ENCODE measurements around the gene BANF2.

BANF2 gene

DNA sequence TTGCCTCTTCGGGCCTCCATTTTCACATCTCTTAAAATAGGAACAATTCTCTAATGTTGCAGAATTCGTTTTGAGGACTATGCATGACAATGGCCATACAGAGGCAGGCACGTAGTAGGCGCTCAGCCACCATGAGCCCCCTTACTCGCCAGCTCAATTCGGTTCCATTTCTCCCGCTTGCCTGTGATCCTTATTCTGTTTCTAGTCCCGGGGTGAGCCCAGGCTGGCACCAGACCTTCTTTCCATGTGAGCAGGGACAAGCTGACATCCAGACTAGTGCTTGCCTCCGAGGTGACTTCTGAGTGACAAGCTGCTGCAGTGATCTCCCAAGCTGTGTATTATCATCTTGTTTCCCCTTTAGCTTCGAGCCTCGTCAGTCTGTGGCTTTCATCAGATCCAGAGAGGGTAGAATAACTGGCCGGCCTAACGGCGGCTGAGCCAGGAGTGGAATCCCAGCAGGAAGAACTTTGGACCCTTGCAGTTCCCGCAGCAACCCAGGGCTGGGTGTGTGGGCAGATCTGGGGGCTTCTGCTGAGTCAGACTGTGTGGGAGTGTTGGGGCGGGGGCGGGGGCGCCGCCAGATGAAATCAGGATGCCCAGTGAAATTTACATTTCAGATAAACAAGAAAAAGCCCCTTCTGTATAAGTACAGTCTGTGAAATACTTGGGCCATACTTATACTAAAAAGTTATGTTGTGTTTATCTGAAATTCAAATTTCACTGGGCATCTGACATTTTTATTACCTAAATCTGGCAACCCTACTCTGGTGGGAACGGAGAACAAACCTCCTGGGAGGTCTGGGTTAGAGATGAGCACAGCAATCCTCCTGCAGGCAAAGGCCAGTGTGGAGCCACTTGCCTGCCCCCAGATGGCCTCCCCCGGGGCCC lies 10.9 kb downstream of the BANF2 start:
- DNase-seq (ENCODE audit: low spot score) = no peak

DNA sequence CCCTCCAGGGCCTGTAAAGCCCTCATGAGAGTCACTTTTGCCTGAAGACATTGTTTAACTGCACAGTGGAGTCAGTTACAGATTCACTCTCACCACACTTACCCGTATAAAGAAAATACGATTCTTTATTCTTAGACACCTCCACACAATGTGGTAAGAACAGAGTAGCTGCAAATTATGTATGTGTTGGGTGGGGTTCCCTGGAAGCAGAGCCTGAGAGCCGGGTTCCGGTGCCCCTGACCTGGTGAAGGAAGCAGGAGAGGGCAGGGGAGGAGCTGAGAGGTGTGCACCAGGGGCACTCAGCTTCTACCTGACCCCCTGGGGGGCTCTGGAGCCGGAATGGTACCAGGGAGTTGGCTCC lies 11.5 kb downstream of the BANF2 start:
- DNase-seq (ENCODE audit: low spot score) = no peak

DNA sequence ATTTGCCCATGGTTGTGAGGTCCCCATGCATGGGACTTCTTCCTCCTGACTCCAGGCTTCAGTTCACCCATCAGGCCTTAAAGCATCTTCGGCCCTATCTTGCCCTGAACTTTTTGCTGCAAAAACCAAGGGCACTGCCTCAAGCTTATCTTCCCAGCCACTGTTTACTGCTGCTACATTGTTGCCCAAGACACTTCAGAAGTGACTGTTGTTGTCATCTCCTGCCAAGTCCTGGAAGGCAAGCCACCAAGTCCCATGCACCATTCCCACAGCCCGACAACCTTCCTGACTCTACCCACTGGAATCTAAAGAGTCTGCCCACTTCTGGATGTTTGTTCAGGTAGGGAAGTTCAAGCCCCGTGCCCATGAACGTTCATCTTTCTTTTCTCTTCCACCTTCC lies 12.4 kb downstream of the BANF2 start:
- no peak for DNase-seq (ENCODE audit: low spot score)

DNA sequence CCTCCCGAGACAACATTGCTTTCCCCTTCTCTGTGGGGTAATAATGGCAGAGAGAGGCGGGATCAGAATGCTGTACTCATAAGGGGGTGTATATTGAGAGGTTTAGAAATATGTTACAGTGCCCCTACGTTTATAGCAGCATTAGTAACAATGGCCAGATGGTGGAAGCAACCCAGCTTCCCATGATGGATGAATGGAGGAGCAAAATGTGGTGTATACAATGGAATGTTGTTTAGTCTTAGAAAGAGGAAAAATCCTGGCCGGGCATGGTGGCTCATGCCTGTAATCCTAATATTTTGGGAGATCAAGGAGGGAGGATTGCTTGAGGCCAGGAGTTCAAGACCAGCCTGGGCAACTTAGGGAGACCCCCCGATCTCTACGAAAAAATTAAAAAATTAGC lies 12.9 kb downstream of the BANF2 start:
- DNase-seq (ENCODE audit: low spot score) = no peak

DNA sequence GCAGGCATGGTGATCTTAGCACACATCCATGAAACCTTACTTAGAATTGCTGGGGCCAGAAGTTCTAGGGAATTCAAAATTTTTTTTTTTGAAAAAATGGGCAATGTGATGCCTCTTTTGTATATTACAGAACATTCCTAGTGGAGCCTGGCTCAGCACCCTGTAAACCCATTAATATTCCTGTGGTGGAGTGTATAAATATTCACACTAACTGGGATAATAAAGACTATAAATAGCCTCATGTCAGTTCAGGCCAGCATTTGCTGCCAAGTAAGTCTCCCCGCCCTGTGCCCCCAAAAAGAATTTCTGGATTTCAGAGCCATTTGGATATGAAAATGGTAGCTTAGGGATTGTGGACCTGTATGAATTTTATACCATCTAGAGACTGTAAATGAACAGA lies 14.8 kb downstream of the BANF2 start:
- DNase-seq (ENCODE audit: low spot score) = no peak

DNA sequence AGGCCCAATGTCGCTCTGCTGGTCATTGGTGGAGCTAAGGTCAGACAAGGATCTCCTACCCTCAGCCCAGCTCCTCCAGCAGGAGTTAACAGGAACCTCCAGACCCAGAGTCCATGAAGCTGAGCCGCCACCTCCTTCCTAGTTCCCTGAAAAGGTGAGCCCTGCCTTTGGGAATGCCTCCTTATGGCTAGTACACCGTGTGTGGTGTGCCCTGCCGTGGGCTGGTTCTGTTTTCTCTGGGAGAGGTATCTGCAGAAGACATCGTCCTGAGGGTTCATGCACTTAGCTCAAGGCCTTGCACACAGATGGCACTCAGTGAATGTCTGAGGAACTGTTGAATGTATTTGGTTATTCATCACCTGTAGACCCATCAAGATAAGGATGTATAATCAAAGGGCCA lies 15.3 kb downstream of the BANF2 start:
- no peak for DNase-seq (ENCODE audit: low spot score)

DNA sequence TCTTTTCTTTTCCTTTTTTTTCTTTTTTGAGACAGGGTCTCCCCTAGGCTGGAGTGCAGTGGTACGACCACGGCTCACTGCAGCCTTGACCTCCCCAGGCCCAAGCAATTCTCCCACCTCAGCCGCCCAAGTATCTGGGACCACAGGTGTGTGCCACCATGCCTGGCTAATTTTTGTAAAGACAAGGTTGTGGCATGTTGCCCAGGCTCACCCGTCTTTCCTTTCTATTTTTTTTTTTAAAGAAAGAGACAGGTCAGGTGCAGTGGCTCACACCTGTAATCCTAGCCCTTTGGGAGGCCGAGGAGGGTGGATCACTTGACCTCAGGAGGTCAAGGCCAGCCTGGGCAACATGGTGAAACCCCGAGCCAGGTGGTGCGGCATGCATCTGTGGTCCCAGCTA lies 16.6 kb downstream of the BANF2 start:
- DNase-seq (ENCODE audit: low spot score) = no peak

DNA sequence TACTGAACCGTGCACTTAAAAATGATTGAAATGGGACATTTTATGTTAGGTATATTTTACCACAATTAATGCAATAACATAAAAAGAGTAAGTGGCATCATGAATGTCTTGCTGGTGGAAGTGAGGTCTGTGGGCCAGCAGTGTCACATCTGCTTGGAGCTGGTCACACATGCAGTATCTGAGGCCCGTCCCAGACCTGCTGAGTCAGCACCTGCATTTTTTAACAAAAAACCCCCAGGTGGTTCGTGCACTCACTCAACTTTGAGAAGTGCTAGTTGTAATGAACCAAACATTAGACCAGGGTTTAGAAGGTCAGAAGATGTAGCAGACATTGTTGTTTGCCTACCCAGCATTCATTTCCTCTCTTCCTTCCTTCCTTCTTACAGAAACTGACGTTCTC lies 21.0 kb downstream of the BANF2 start:
- no peak for DNase-seq (ENCODE audit: low spot score)

DNA sequence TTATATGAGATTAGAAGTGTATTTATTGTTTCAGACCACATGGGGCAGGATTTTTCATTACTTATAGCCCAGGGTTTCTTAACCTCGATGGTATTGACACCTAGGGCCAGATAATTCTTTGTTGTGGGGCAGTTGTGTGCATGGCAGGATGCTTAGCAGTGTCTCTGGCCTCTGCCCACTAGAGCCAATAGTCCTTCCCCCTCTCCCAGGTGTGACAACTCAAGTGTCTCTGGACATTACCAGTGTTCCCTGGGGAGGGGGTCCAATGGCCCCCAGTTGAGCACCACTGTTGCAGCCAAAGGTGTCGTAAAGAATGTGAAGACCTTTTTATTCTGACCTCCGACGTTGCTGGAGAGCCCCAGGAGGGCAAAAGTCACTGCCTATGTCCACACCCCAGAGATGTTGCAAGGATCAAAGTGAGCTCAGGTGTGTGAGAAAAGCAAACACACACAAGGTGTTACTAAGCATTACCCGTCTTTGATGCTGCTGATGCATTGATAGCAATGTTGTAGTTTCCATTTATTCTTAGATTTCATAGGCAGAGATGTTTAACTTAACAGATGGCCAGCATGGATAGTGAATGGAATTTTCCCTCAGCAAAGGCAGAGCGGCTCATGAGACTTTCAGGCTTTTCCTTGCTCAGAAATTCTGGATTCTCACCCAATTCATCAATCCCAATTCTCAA lies 22.2 kb downstream of the BANF2 start:
- DNase-seq (ENCODE audit: low spot score) = no peak

DNA sequence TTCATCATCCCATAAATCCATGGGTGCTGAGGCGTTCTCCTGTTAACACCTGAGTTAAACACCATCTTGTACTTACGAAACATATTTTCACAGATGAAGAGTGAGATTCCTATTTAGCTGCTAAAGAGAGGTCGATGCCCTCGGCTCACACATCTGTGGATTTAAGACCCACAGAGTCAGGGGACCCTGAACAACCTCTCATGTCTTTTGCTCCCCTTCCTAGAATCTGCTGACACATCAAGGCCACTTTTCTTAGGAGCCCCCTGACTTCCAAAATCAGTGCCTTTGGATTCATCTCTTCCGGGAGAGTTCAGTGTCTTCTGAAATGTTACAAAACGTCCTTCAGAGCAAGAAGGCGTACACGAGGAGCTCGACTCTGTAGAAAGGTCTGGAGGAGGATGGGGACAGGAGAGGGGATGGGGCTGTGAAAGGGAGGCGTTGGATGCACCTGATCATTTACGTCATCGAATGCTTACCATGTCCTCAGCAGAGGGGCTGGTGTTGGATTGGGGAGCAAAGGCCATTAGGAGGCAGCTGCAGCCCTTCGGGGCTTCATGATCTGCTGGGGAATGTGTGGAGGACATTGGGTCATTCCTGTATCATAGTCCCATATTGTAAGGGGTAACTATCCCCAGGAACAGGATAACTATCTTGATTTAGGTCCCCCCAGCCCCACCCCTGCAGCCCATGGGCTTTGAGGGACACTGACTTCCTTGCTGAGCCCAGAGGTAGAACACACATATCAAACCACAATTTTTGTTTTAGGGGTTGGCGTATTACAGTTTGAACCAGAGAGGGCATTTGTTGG lies 22.9 kb downstream of the BANF2 start:
- DNase-seq (ENCODE audit: low spot score) = no peak

DNA sequence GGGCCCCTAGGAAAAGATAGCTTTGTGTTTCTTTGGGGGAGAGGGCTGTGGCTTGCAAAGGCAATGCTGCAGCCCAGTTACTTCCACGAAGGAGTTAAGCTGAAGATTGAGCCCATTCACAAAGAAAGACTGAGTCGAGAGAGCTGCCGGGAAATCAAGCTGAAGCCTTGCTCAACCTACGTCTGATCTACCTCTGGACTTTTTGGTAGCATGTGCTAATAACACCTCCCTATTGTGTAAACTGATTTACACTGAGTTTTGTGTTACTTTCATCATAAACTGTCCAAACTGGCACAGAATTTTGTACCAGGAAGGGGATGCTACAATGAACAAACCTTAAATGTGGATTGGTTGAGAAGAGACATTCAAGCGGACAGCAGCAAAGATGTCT lies 23.5 kb downstream of the BANF2 start:
- no peak for DNase-seq (ENCODE audit: low spot score)

DNA sequence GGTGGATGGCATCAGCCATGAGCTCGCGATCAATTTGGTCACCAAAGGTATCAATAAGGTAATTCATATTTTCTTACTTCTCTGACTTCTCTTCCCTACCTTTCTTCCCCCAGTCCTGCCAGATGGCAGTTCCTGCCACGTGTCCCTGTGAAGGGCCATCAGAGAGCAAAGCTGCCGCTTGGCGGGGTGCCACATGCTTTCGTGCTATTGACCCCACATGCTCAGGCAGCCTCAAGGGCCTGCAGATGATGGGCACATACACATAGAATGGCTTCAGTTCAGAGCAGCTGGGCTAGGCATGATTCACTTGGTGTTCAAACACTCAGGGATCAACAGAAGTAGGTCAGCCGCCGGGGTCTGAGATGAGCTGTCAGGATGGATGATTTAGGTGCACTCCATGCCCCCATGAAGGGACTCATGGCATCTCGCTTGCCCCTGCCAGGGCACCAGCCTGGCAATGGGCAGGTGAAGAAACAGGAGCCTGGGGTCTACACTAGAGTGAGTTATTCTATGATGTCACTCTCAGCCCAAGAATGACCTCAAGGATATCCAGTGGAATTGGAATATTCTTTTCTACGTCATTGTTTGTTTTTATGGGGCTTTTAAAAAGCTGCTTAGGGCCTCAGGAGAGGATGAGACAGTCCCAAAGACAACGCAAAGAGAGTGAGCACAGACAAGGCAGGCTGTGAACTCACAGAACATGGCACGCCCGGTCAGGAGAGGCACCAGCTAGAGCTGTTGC lies 25.5 kb downstream of the BANF2 start:
- DNase-seq (ENCODE audit: low spot score) = no peak

DNA sequence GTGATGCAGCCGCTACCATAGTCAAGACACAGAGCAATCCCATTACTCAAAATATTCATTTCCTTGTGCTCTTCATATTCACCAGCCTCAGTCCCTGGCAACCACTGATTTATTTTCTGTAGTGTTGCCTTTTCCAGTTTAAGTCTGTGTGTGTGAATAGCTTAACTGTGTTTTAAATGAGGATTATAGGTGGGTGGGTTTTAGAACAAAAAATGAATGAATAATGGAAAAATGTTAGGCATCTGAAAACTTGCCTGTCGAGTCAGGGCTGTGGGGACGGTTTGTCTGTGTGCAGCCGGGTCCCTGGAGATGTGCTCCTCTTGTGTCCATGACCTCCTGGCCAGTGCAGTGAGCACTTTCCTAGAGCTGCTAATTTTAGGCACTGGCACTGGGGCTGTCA lies 27.1 kb downstream of the BANF2 start:
- DNase-seq (ENCODE audit: low spot score) = no peak

DNA sequence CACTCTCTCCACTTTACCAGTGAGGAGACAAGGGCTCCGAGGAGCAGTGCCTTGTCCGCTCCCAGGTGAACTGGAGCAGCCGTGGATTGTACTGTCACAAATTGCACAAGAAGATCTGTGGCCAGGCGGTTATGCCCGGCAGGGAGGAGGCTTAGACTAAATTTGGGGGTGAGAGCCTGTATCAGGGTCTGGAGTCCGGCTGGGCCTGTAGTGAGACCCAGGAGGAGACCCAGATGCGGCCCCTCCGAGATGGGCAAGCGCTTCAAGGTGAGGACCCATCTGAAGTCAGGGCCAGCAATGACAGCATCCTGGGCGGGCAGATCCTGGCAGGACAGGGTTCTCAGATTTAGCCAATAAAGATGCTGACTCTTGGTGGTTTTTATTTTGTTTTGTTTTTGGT lies 27.6 kb downstream of the BANF2 start:
- no peak for DNase-seq (ENCODE audit: low spot score)

DNA sequence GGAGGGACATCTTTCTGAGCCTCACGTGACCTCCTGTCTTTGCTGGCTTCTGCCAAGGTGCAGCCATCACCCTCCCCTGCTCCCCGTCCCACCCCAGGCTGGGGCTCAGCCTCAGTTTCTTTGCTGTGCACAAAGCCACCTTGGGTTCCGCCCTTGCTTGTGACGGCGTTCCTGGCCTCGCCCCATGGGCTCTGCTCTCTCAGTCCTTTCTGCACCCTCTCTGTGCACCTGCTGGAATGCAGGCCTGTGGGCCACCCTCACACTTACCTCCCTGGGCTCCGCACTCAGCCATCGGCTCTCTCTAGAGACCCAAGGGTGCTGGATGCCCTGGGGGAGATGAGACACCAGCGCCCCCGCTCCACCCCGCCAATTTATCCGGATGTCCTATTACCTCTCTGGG lies 28.3 kb downstream of the BANF2 start:
- DNase-seq (ENCODE audit: low spot score) = no peak

DNA sequence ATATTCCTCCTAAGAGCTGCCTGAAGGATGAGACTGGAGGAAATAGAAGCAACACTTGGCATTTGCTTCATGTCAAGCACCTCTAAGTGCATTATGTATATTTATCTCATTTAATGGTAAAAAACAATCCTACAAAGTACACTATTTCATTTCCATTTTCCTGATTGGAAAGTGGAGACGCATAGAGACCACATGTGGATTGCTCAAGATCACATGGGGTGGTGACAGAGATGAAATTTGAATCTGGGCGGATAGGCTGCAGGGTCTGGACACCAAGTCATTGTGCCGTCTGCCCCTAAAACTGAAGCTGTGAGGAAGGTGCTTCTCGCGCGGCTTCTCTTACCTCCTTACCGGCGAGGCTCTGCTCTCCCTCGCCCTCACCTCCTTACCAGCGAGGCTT lies 30.3 kb downstream of the BANF2 start:
- DNase-seq (ENCODE audit: low spot score) = no peak

DNA sequence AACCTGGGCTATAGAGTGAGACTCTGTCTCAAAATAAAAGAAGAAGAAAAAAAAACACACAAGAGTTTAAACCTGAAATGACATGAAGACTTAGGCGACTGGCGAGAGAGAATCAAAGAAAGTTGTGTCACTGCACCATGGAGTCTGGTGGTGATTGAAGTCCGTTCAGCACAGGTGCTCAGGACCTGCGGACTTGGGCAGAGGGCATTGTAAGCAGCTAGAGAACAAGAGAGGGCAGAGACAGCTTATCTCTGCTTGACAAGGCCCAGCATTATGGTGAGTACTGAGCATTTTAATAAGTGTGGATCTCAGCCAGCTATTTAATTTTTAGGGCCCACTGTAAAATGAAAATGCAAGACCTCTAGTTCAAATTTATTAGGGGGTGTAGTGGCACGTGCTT lies 31.5 kb downstream of the BANF2 start:
- no peak for DNase-seq (ENCODE audit: low spot score)

DNA sequence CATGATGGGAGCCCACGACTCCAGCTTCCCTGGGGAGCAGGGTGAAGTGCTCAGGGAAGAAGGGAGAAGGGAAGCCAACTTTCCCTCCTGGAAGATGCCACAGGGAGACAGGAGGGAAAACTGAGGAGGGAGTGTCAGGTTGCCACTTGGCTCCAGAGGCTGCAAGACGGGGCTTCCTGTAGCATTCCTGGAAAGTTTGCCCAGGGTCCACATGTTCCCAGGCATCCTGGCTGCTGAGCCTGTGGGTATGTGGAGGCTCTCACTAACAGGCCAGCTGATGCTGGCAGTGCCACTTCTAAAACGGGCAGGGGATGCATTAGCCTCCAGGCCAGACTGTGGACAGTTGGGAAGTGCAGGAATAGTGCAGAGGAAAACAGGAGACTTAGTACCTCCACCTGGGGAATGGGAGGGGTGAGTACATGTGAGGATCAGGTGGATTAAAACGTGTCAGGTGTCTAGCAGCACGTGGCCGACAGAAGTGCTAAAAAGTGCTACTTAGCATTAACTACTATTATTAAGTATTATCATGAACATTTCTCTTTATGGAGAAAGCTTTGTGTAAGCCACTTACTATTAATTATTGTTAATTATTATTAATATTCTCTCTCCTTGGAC lies 33.2 kb downstream of the BANF2 start:
- no peak for DNase-seq (ENCODE audit: low spot score)

DNA sequence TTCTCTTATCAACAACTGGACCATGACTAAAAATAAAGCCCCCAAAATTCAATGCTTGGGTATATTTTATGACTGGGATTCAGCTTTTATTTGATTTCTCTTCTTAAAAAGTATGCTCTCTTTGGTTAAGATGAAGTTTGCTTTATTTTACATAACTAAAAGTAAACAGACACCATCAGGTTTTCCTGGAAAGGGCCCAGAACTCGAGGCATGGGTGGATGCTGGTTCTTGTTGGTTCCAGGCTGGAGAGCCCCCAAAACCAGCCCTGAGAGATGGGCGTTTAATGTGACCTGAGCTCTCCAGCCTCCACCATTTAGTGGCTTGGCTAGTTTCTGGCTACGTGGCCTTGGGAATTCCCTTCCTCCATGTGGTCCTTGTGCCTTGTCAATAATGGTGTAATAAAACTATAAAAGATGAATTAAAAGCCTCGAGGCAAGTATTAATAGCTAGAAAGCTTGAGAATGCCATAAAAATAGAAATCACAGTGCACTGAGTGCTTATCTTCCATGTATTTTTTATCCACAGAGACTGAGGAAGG lies 34.1 kb downstream of the BANF2 start:
- no peak for DNase-seq (ENCODE audit: low spot score)

DNA sequence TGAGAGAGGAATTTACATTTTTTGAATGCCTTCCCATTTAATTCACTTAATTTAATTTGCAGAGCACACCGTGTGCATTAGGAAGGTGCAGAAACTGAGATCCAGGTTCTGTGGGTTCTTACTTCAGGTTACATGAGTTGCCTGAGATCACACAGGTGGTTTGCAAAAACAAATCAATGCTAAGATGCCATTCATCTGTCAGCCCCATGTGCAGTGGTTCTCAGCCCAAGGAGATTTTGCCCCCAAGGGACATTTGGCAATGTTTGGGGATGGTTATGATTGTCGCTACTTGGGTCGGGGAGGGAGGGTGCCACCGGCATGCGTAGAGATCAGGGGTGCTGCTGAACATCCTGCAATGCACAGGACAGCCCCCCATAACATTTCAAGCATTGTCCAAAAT lies 34.6 kb downstream of the BANF2 start:
- no peak for DNase-seq (ENCODE audit: low spot score)

DNA sequence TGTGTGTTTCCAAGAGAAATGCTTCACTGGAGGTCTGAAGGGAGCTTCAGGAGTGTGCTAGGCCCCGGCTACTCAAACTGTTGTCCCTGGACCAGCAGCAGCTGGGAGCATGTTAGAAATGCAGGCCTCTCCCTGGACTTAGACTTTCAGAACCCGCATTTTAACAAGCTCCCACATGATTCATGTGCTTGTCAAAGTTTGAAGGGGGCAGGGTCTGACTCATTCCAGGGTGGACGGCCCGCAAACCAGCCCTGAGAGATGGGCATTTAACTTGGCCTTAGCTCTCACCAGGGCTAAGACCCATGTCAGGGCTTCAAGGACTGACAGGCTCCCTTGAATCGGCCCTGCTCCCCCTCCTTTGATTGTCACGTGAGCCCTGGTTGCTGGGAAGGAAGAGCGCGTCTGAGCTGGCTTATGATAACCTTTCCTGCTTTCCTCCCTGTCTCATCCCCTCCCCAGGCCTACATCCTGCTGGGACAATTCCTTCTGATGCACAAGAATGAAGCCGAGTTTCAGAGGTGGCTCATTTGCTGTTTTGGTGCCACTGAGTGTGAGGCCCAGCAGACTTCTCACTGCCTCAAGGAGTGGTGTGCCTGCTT lies 35.5 kb downstream of the BANF2 start:
- no peak for DNase-seq (ENCODE audit: low spot score)

All from CD4-positive, alpha-beta T cell treated with Interleukin-2 at 100 ng/mL for 4 hours (primary cell).